GM21723 (cell line): Measurements from ENCODE around the gene PLEKHM3.

Experiments used
- ATAC-seq: cut with Tn5 transposase; IDR thresholded peaks from one replicate; pipeline ENCODE4 v1.9.1; 2021; ENCODE audit warnings: mild to moderate bottlenecking, moderate library complexity; ENCODE audit not compliant: unreplicated experiment

Gene PLEKHM3

GRCh38 chr2:208025037-208025813, at the start of gene PLEKHM3:
Gene PLEKHM3 (minus strand): TSS chr2:208025527. CDS start chr2:208001639, 23,888 bp downstream.
- peak; percentile 96 for ATAC-seq

GRCh38 chr2:208074610-208075356, 49.5 kb upstream of the PLEKHM3 start:
- ATAC-seq = no peak

- ATAC-seq = peak; percentile 87
Measured at GRCh38 chr2:208072250-208072892, 47.0 kb upstream of the PLEKHM3 start.

GRCh38 chr2:208069186-208069585, 43.9 kb upstream of the PLEKHM3 start:
- ATAC-seq = no peak

GRCh38 chr2:208066016-208066415, 40.7 kb upstream of the PLEKHM3 start:
- ATAC-seq = no peak

GRCh38 chr2:208065476-208065875, 40.1 kb upstream of the PLEKHM3 start:
- no peak for ATAC-seq

- ATAC-seq = peak; percentile 92
Measured at GRCh38 chr2:208064220-208064961, 39.1 kb upstream of the PLEKHM3 start.

- no peak for ATAC-seq
Measured at GRCh38 chr2:208062961-208063360, 37.6 kb upstream of the PLEKHM3 start.

- no peak for ATAC-seq
Measured at GRCh38 chr2:208062113-208062512, 36.8 kb upstream of the PLEKHM3 start.

GRCh38 chr2:208057108-208057507, 31.8 kb upstream of the PLEKHM3 start:
- no peak for ATAC-seq

GRCh38 chr2:208049441-208049840, 24.1 kb upstream of the PLEKHM3 start:
- no peak for ATAC-seq

GRCh38 chr2:208049006-208049405, 23.7 kb upstream of the PLEKHM3 start:
- ATAC-seq = no peak

GRCh38 chr2:208047840-208048239, 22.5 kb upstream of the PLEKHM3 start:
- ATAC-seq = no peak

- no peak for ATAC-seq
Measured at GRCh38 chr2:208046686-208047085, 21.4 kb upstream of the PLEKHM3 start.

- ATAC-seq = no peak
Measured at GRCh38 chr2:208042450-208042849, 17.1 kb upstream of the PLEKHM3 start.

GRCh38 chr2:208042041-208042440, 16.7 kb upstream of the PLEKHM3 start:
- ATAC-seq = no peak

- peak; percentile 75 for ATAC-seq
Measured at GRCh38 chr2:208040199-208041171, 15.2 kb upstream of the PLEKHM3 start.

- ATAC-seq = no peak
Measured at GRCh38 chr2:208039376-208040110, 14.2 kb upstream of the PLEKHM3 start.
